Effector memory CD4-positive, alpha-beta T cell (primary cell): ENCODE measurements around the gene TEDC1.

Experiments
- DNase-seq, 3 donors: peaks; one replicate each; pipeline ENCODE4 v3.0.0-alpha.2; 2020
- H3K27ac ChIP-seq: 2 replicates; pipeline ENCODE4 v1.7.0; 2013; ENCODE audit warnings: mild to moderate bottlenecking, low read length, moderate library complexity; ENCODE audit not compliant: insufficient read depth, poor library complexity, severe bottlenecking
- H3K27me3 ChIP-seq: replicated peaks from 2 replicates; pipeline ENCODE4 v1.7.0; 2013; ENCODE audit warnings: mild to moderate bottlenecking, low read length; ENCODE audit not compliant: insufficient read depth, control insufficient read depth, poor library complexity, severe bottlenecking
- H3K36me3 ChIP-seq: 2 replicates; pipeline ENCODE4 v1.7.0; 2013; ENCODE audit warnings: mild to moderate bottlenecking, low read length, moderate library complexity; ENCODE audit not compliant: control insufficient read depth, insufficient read depth
- H3K4me1 ChIP-seq: 2 replicates; pipeline ENCODE4 v1.7.0; 2013; ENCODE audit warnings: low read length, mild to moderate bottlenecking; ENCODE audit not compliant: control insufficient read depth, insufficient read depth, poor library complexity, severe bottlenecking
- H3K4me3 ChIP-seq: 2 replicates; pipeline ENCODE4 v1.7.0; 2013; ENCODE audit warnings: low read length, low read depth, mild to moderate bottlenecking; ENCODE audit not compliant: insufficient read depth, poor library complexity, severe bottlenecking
- H3K9me3 ChIP-seq: 2 replicates; pipeline ENCODE4 v1.7.0; 2013; ENCODE audit warnings: mild to moderate bottlenecking, low read length, moderate library complexity; ENCODE audit not compliant: control insufficient read depth

Gene TEDC1

GRCh38 chr14:105486974-105487448 is 4.0 kb upstream of the TEDC1 start:
- H3K27ac ChIP-seq: peak overlapping the region; percentile 100
- DNase-seq: peak; percentile 49 to 58 (median 52)
- peaks cover 75% of the 10 kb centered on the region for H3K4me1 ChIP-seq
- H3K36me3 ChIP-seq: no peaks in the 10 kb centered on the region
- H3K27me3 ChIP-seq: no peaks in the 10 kb centered on the region
- peak overlapping the region; percentile 71 for H3K4me3 ChIP-seq
- H3K9me3 ChIP-seq: no peaks in the 10 kb centered on the region

DNA sequence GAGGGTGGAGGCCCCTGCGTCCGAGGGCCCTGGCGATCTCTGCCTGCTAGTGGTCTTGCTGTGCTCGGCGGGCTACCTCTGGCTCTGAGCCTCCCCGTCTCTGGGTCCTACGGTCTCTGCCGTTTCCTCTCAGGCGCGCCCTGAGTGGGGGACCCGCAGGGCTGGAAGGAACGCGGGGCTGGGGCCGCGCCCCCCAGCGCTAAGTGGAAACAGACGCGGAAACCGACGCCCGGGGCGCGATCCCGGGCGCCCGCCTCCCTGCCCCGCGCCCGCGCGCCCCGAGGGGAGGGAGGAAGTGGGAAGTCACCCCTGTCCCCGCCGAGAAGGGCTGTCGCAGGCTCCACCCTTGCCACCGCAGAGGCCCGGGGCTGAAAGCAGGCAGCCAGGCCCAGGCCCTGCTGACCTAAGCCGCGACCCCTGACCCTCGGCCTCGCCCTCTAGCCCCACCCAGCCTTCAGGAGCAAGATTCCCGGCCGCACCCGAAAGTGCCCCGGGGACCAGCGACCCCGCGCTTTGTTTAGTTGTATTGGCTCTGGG is 3.5 kb upstream of the TEDC1 start:
- peak overlapping the region; percentile 71 for H3K4me3 ChIP-seq
- DNase-seq: peak; percentile 65 to 71 (median 68)
- no peaks in the 10 kb centered on the region for H3K36me3 ChIP-seq
- peaks cover 70% of the 10 kb centered on the region for H3K4me1 ChIP-seq
- H3K27ac ChIP-seq: peak overlapping the region; percentile 100
- no peaks in the 10 kb centered on the region for H3K27me3 ChIP-seq
- no peaks in the 10 kb centered on the region for H3K9me3 ChIP-seq

- H3K27ac ChIP-seq: peak overlapping the region; percentile 100
- H3K9me3 ChIP-seq: no peaks in the 10 kb centered on the region
- peak overlapping the region; percentile 71 for H3K4me3 ChIP-seq
- H3K27me3 ChIP-seq: no peaks in the 10 kb centered on the region
- no peak for DNase-seq
- H3K36me3 ChIP-seq: no peaks in the 10 kb centered on the region
- peaks cover 63% of the 10 kb centered on the region for H3K4me1 ChIP-seq
Observed at GRCh38 chr14:105487986-105488777, 2.9 kb upstream of the TEDC1 start.

GRCh38 chr14:105488781-105489541 is 2.1 kb upstream of the TEDC1 start:
- Histone ChIP-seq H3K4me1 (peaks cover 55% of the 10 kb centered on the region), H3K27me3 (no peaks in the 10 kb centered on the region), H3K4me3 (peak overlapping the region; percentile 59)

DNA sequence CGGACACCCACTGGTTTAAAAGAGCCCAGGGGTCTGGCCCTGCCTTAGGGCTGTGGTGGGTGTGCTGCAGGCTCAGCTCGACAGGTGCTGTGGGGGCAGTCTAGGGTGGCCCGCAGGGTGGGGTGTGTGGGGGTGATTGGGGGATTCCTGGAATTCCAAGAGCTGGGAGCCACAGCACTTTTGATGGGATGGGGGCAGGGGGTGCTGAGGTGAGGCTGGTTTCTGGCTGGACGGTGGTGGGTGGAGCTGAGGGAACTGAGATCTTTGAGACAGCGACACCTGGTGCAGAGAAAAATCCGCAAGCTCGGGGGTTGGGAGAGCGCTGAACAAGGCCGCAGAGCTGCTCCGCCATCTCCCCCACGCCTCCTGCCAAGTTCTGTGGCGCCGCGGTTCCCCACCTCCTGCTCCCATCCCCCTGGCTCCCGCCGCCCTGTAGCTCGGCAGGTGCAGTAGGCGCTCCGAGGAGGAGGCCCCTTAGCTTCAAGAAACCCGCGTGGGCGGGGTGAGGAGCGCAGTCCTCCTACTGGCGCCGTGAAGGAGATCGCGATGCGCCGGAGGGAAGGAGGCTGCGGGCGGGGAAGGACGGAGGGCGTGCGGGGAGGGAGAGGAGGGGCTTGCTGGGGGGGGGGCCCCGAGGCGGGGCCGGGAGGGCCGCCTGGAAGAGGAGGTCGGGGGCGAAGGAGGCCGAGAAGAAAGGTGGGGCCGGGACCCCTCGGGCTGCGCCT is 1.3 kb upstream of the TEDC1 start:
- DNase-seq: peak; percentile 83 to 86 (median 86)
- no peaks in the 10 kb centered on the region for H3K27me3 ChIP-seq
- no peaks in the 10 kb centered on the region for H3K9me3 ChIP-seq
- no peaks in the 10 kb centered on the region for H3K36me3 ChIP-seq
- H3K4me3 ChIP-seq: peak overlapping the region; percentile 59
- H3K4me1 ChIP-seq: peaks cover 48% of the 10 kb centered on the region
- peak overlapping the region; percentile 100 for H3K27ac ChIP-seq

More at GRCh38 chr14:105488781-105489541, 2.1 kb upstream of the TEDC1 start:
- no peaks in the 10 kb centered on the region for H3K36me3 ChIP-seq
- H3K27ac ChIP-seq: peak overlapping the region; percentile 100
- no peaks in the 10 kb centered on the region for H3K9me3 ChIP-seq
- no peak for DNase-seq

- Histone ChIP-seq H3K4me1 (peaks cover 43% of the 10 kb centered on the region), H3K36me3 (no peaks in the 10 kb centered on the region), H3K27ac (peak overlapping the region; percentile 100), H3K4me3 (peak overlapping the region; percentile 59), H3K9me3 (no peaks in the 10 kb centered on the region), H3K27me3 (no peaks in the 10 kb centered on the region)
- no peak for DNase-seq
Observed at GRCh38 chr14:105490267-105490571, 827 bp upstream of the TEDC1 start.

- H3K4me1 ChIP-seq: peaks cover 30% of the 10 kb centered on the region
- H3K4me3 ChIP-seq: peak overlapping the region; percentile 72
- no peaks in the 10 kb centered on the region for H3K9me3 ChIP-seq
- peak overlapping the region; percentile 100 for H3K27ac ChIP-seq
- DNase-seq: peak; percentile 83 to 93 (median 87)
- no peaks in the 10 kb centered on the region for H3K27me3 ChIP-seq
- no peaks in the 10 kb centered on the region for H3K36me3 ChIP-seq
Observed at GRCh38 chr14:105491366-105491973, 424 bp downstream of the TEDC1 start.

GRCh38 chr14:105492031-105492970 is 1.3 kb downstream of the TEDC1 start:
- Histone ChIP-seq H3K27ac (peak overlapping the region; percentile 100), H3K4me3 (no peak overlapping the region)

More at GRCh38 chr14:105492031-105492970, 1.3 kb downstream of the TEDC1 start:
- Histone ChIP-seq H3K27me3 (no peaks in the 10 kb centered on the region), H3K9me3 (no peaks in the 10 kb centered on the region), H3K4me1 (peaks cover 23% of the 10 kb centered on the region), H3K36me3 (no peaks in the 10 kb centered on the region)
- DNase-seq: no peak
